Esophagus muscularis mucosa (tissue), 4 donors: ENCODE measurements around the gene PTCHD4. TPM values are rescaled to one million over a fixed set of nuclear protein-coding genes. Genes with fewer than 3 reads are reported as not detected.

Source experiments
- DNase-seq: peaks from one replicate; pipeline ENCODE4 v3.0.0-alpha.2; 2017; ENCODE audit errors: extremely low spot score
- H3K27ac ChIP-seq, 4 donors: fragments of 200-600 bp; sonication (generic); replicated peaks in 1 of 4; 1 replicate in 3 of 4; 2 replicates in 1 of 4; pipeline ENCODE4 v1.5.1; 2016 to 2019; ENCODE audit warnings: mild to moderate bottlenecking in 1 of 4
- H3K27me3 ChIP-seq, 4 donors: fragments of 200-600 bp; sonication (generic); one replicate each; pipeline versions ENCODE4 v1.5.1 to v1.6.0; 2016 to 2019
- H3K36me3 ChIP-seq, 4 donors: fragments of 200-600 bp; sonication (generic); one replicate each; pipeline ENCODE4 v1.5.1; 2016 to 2019
- H3K4me1 ChIP-seq, 4 donors: fragments of 200-600 bp; sonication (generic); one replicate each; pipeline ENCODE4 v1.5.1; 2016 to 2019
- H3K4me3 ChIP-seq, 4 donors: fragments of 200-600 bp; sonication (generic); 1 replicate in 2 of 4; 2 replicates in 2 of 4; pipeline ENCODE4 v1.5.1; 2016 to 2019; ENCODE audit warnings: mild to moderate bottlenecking in 4 of 4, moderate library complexity in 1 of 4
- H3K9me3 ChIP-seq, 4 donors: fragments of 200-600 bp; sonication (generic); 1 replicate in 3 of 4; 2 replicates in 1 of 4; pipeline ENCODE4 v1.5.1; 2016 to 2019
- CTCF ChIP-seq, 3 experiments: fragments of 200-600 bp in 2 of 3; fragments of 450-650 bp in 1 of 3; sonication (generic) in 2 of 3; IDR thresholded peaks; one replicate each; pipeline ENCODE4 v1.5.1; 2017 to 2019; ENCODE audit warnings: antibody characterized with exemption in 3 of 3, mild to moderate bottlenecking in 2 of 3, moderate library complexity in 1 of 3
- EP300 ChIP-seq: sonication (generic); formaldehyde crosslinking; IDR thresholded peaks from one replicate; pipeline ENCODE4 v1.6.1; 2017; ENCODE audit warnings: antibody characterized with exemption
- POLR2A ChIP-seq: fragments of 450-650 bp; IDR thresholded peaks from one replicate; pipeline ENCODE4 v1.6.1; 2017; ENCODE audit warnings: antibody characterized with exemption, moderate library complexity, mild to moderate bottlenecking, low read depth
- POLR2AphosphoS5 ChIP-seq, 2 donors: sonication (generic); formaldehyde crosslinking; IDR thresholded peaks; one replicate each; pipeline ENCODE4 v1.6.1; 2017; ENCODE audit warnings: antibody characterized with exemption in 2 of 2
- WGBS: methylation state at CpG from one replicate; pipeline ENCODE4 v1.1.5; 2018; 5-methylcytosine and 5-hydroxymethylcytosine counted together
- intact Hi-C: fragments of 100-400 bp; cut with DNase I; formaldehyde crosslinking; loops from one replicate; pipeline ENCODE4 v1.15.1; 2023
- total RNA-seq, 4 donors: library from RNA; depleted of rRNA; stranded (reverse); fragments of >200 nt; gene quantifications; one replicate each; pipeline versions ENCODE4 v1.1.0 to v1.2.1, GENCODE V29; 2016

PTCHD4 gene
- total RNA-seq, 4 donors from 2014 or later, result 0.83 to 2.7 (median 1.5) TPM

- H3K36me3 ChIP-seq, result no peaks in the 10 kb centered on the region
- H3K4me1 ChIP-seq, result peaks cover 13 to 18% (median 17%) of the 10 kb centered on the region in 4 donors
- no peak overlapping the region for H3K4me3 ChIP-seq
- intact Hi-C loops, result no loop called here
- no peak for DNase-seq
- H3K27ac ChIP-seq, result no peak overlapping the region
- TF ChIP-seq CTCF (IDR thresholded peaks at IDR 0.05) (no peak), EP300 (no peak), POLR2A (no peak), POLR2AphosphoS5 (IDR thresholded peaks at IDR 0.05) (no peak)
- H3K27me3 ChIP-seq, result peaks cover 0 to 36% (median 0%) of the 10 kb centered on the region in 4 donors
- 86% methylated on average over 3 of the region's 3 CpGs for WGBS
- no peaks in the 10 kb centered on the region for H3K9me3 ChIP-seq
Observed at GRCh38 chr6:48067148-48067712, 43.8 kb downstream of the PTCHD4 start.

GRCh38 chr6:48061265-48061990 is 49.6 kb downstream of the PTCHD4 start:
- intact Hi-C loops, result no loop called here
- Histone ChIP-seq H3K9me3 (no peaks in the 10 kb centered on the region), H3K36me3 (no peaks in the 10 kb centered on the region), H3K27me3 (no peaks in the 10 kb centered on the region), H3K4me1 (no peaks in the 10 kb centered on the region), H3K4me3 (no peak overlapping the region), H3K27ac (no peak overlapping the region)
- no peak for DNase-seq
- WGBS, result 71% methylated on average over 3 of the region's 3 CpGs
- TF ChIP-seq POLR2A (no peak), CTCF (IDR thresholded peaks at IDR 0.05) (no peak), POLR2AphosphoS5 (IDR thresholded peaks at IDR 0.05) (no peak), EP300 (no peak)
